Left renal cortex interstitium (tissue), 4 donors: ENCODE data around the gene ZNF414. TPM values are rescaled to one million over a fixed set of nuclear protein-coding genes. Genes with fewer than 3 reads are reported as not detected.
A peak's percentile ranks its signal among the peaks of the same experiment; 100 is the strongest.
"Not testable (repeated sequence)": the region's sequence is repeated elsewhere in the genome, so short reads cannot be mapped to it uniquely, and the experiment has no call there.

Source experiments
- DNase-seq, 4 donors: peaks; one replicate each; pipeline ENCODE4 v3.0.0-alpha.2; 2013; ENCODE audit warnings: low read depth in 4 of 4, low spot score in 2 of 4, missing footprints in 1 of 4
- polyA plus RNA-seq, 4 donors: library from polyadenylated mRNA; unstranded; fragments of 120-200 nt; gene quantifications; one replicate each; pipeline ENCODE4 v1.2.1, GENCODE V29; 2013; ENCODE audit not compliant: insufficient read length in 4 of 4

Gene ZNF414, protein sequence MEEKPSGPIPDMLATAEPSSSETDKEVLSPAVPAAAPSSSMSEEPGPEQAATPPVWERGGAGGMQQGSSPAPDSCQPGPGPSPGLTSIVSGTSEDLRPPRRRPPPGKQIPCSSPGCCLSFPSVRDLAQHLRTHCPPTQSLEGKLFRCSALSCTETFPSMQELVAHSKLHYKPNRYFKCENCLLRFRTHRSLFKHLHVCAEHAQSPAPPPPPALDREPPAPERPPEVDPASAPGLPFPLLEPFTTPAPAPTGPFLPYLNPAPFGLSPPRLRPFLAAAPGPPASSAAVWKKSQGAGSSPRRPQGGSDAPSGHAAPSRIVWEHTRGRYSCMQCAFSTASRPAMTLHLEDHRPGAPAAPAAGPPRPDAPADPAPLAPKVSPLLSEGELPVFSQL
- polyA plus RNA-seq, result 10 to 100 TPM; 16.9 to 35.9 (median 25.8) TPM

- peak; percentile 79 to 92 (median 87) for DNase-seq
These were observed at the start of gene ZNF414 for GRCh38 chr19:8513687-8514504. ZNF414 (minus strand) TSS chr19:8514167; CDS start chr19:8514046, 121 bp downstream.

GRCh38 chr19:8561075-8561764 is 47.3 kb upstream of the ZNF414 start:
- DNase-seq, result no peak

DNA sequence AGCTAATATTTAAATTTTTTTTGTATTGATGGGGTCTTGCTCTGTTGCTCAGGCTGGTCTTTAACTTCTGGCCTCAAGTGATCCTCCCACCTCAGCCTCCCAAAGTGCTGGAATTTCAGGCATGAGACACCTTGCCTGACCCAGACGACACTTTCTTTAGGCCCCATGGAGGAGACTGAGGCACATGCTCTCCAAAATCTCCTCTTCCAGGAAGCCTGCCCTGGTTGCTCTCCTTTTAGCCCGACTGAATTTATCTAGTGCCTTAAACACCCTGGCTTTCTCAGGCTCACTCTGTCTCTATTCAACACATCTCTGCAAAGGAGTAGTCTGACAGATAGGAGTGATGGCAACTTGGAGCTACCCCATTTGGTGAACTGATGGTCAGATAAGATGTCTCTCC is 44.4 kb upstream of the ZNF414 start:
- no peak for DNase-seq

DNA sequence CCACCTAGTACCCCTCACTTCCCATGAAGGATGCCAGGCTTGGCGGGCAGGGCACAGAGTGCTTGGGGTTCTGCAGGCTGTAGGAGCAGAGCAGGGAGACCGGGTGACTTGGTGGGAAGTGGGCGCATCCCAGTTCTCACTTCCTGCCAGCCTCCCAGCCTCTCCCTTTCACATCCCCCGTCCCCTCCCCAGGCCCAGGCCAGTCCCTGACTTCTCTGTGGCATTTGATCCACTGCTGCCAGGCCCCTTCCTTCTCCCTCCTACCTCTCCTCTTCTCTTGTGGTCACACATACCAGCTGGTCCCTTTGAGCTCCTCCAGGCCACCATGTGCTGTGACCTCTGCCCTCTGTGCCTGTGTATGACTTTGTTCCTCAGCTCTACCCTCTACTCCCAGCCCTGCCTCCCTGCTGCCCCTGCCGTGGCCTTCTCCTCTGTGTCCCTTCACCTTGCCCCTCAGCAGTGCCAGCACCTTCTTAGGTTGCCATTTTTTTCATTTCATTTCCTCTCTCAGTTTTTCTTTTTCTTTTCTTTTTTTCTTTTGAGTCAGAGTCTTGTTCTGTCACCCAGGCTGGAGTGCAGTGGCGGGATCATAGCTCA is 43.8 kb upstream of the ZNF414 start:
- no peak for DNase-seq

DNA sequence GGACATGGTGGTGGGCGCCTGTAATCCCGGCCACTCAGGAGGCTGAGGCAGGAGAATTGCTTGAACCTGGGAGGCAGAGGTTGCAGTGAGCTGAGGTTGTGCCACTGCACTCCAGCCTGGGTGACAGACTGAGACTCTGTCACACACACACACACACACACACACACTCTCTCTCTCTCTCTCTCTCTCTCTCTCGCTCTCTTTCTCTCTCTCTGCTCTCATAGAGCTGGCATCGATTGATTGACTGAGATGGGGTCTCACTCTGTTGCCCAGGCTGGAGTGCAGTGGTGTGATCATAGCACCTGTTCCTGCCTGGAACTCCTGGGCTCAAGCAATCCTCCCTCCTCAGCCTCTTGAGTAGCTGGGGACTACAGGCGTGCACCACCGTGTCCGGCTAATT is 39.8 kb upstream of the ZNF414 start:
- not testable (repeated sequence) for DNase-seq

- DNase-seq, result no peak
These were observed 38.8 kb upstream of the ZNF414 start for GRCh38 chr19:8552810-8553209.

DNA sequence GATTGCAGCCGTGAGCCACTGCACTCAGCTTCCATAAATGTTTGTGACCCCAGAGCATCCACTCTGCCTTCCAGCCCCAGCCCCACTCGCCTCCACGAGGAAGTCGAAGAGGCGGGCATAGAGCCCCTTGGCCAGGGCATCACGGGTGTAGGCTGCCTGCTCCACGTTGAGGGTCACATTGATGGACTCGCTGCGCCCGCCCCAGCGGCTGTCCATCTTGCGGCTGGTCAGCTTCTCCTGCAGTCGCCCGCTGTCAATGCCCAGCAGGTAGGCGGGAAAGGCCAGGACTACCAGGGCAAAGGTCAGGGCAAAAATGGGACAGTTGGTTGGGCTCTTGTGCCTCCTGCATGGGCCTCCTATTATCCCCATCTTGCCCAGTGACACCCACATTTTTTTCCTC is 36.1 kb upstream of the ZNF414 start:
- no peak for DNase-seq

GRCh38 chr19:8545743-8546142 is 31.8 kb upstream of the ZNF414 start:
- DNase-seq, result no peak

DNA sequence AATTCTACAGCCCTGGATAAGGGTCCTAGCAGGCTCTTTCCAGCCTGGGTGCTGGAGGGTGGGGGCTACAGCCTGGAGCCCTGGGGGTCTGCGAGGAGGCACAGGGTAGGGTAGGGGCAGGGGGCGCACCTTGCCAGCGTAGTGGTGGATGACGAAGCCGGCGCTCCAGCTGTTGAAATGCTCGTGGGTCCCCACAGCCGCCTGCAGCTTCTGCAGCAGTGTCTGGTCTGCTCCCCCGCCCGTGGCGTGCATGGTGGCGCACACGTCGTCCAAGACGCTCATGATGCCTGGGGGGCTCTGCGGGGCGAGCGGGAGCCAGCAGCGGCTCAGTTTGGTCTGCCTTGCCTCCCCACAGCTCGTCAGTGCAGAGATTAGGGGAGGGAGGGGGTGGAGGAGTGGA is 30.2 kb upstream of the ZNF414 start:
- DNase-seq, result no peak

DNA sequence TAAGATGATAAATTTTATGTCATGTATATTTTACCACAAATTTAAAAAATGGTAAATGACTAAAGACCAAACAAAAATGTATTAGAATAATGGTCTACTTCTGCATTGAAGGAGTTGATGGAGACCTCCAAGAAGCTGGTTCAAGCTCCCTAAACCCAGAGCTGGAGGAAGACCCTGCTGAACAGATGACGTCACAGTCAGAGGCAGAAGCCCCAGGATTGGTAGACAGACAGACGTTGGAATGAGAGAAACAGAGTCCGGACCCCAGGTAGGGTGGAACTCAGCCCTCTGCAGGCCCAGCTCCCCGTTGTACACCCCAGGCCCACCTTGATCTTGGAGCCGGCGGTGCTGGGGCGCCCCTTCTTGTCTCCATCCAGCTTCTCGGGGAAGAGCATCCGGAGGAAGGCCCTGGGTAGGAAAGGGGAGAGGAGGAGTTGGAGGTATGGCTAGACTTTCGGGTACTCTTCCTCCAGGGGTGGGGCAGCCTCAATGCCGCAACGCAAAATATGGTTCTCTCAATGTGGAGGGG is 25.7 kb upstream of the ZNF414 start:
- no peak for DNase-seq

DNA sequence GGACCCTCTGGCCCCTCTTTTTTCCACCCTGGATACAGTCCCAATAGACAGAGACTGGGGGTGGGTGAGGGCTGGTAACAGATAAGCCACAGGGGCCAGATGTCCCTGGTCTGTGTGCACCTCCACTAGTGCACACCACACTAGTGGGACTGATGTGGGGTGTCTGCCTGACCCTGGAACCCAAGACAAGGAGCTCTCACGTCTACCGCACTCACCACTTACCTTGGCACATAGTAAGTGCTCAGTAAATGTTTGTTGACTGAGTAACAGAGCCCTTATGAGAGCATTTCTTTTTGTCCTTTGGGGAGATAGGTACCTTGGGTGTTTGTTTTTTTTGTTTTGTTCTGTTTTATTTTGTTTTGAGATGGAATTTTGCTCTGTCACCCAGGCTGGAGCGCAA is 23.1 kb upstream of the ZNF414 start:
- DNase-seq, result no peak

DNA sequence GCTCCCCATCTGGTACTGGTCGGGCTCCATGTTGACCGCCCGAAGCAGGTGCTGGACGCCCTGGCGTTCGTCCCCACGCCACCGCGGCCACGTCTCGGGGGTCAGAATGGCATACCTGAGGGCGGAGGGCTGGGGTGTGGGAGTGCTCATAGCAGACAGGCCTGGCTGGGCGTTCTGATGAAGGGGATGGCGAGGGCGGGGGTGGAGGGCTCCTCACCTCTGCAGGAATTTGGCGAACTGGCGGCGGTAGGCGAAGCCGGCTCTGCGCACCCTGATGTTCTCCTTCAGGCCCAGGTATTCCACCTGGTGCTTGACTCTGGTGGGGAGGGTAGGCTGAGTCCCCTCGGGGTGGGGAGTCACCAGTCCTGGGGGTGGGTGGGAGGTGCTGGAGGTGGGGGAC is 22.3 kb upstream of the ZNF414 start:
- DNase-seq, result no peak

GRCh38 chr19:8532225-8532624 is 18.3 kb upstream of the ZNF414 start:
- DNase-seq, result no peak

- DNase-seq, result no peak
These were observed 17.5 kb upstream of the ZNF414 start for GRCh38 chr19:8531470-8531869.

DNA sequence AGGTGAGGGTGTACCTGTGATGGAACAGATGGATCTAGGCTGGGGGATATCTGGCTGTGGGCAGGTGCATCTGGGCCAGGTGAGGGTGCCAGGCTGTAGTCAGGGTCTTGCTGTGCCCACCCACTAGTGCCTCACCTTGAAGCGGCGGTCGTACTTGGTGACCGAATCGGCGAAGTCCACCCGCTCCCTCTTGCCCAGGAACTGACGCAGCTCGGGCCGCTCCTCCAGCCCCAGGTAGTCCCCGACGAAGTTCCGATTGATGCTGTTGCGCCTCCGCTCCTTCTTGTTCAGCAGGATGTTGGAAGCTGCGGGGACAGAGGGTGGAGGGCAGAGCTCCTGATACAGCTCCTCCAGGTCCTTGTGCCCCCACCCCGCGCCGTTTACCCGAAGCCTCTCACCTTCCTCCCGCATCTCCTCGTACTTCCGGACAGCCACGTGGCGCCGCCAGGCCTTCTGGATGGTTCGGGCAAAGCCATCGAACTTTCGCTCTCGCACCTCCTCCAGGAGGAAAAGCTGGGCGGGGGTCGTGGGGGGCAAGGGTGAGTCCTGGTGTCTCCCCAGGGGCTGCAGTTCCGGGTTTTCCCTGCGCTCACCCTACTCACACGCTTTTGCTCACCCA is 16.2 kb upstream of the ZNF414 start:
- DNase-seq, result no peak

- no peak for DNase-seq
These were observed 15.5 kb upstream of the ZNF414 start for GRCh38 chr19:8529369-8530006.

- DNase-seq, result no peak
These were observed 14.5 kb upstream of the ZNF414 start for GRCh38 chr19:8528500-8528899.

DNA sequence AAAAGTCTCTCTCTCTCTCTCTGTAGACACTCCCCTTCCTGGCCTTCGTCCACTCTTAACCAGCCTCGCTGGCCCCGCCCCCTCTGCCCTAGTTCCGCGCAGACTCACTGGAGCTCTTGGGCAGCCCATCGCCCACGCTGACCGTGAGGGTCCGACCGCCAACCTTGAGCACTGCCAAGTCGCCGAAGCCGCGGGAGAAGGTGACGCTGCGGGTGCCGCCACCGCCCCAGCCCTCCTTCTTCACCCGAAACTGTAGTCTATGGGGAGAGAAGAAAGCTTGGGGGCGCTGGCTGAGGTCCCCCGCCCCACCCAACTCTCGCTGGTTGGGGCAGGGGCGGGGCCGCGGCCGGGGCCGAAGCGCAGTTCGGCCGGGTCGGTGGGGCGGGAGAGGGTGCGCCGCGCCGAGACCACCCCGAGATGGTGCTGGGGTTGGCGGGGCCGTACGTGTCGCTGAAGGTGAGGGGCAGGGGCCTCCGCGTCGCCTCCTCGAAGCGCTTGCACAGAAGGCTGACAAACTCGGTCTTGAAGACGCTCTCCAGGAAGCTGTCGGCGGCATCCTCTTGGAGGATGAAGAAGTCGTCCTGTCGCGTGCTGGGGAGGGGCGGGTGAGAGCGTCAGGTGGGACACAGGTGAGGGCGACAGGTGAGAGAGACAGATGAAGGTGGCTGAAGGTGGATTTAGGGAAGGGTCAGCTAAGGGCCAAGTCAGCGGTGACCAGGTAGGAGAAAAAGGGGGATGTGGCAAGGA is 12.6 kb upstream of the ZNF414 start:
- DNase-seq, result peak; percentile 83 to 90 (median 85)

DNA sequence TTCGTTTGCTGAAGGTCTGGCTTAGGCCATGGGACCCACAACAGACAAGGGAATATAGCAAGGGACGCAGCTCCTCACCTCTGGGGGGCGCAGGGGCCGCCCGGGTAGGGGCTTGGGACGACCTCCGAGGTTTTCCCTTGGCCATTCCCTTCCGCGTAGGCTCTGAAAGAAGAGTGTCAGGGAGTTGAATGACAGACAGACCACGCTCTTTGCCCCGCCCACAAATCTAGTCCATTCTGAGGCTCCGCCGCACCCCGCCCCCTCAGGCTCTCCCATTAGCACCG is 11.4 kb upstream of the ZNF414 start:
- no peak for DNase-seq
